Liver (tissue), 9 donors: Measurements from ENCODE around the gene WWP2. TPM values are rescaled to one million over a fixed set of nuclear protein-coding genes. Genes with fewer than 3 reads are reported as not detected.

Source experiments
- DNase-seq: peaks from one replicate; pipeline ENCODE4 v3.0.0-alpha.2; 2017; ENCODE audit warnings: low spot score
- H3K27ac ChIP-seq, 2 donors: one replicate each; pipeline ENCODE4 v1.7.0; 2013; ENCODE audit warnings: inconsistent platforms in 2 of 2, low read length in 2 of 2, control low read depth in 1 of 2, low read depth in 1 of 2, mild to moderate bottlenecking in 1 of 2
- H3K27me3 ChIP-seq, 4 donors: one replicate each; pipeline versions ENCODE4 v1.6.1 to v1.7.0; 2013; ENCODE audit warnings: low read length in 3 of 4, inconsistent platforms in 1 of 4, mild to moderate bottlenecking in 1 of 4, moderate library complexity in 1 of 4; ENCODE audit not compliant: control insufficient read depth in 4 of 4, insufficient read depth in 4 of 4
- H3K36me3 ChIP-seq, 4 donors: one replicate each; pipeline versions ENCODE4 v1.6.1 to v1.7.0; 2013; ENCODE audit warnings: low read length in 3 of 4, mild to moderate bottlenecking in 3 of 4, low read depth in 1 of 4, moderate library complexity in 1 of 4; ENCODE audit not compliant: control insufficient read depth in 4 of 4, insufficient read depth in 3 of 4
- H3K4me1 ChIP-seq, 4 donors: one replicate each; pipeline versions ENCODE4 v1.6.1 to v1.7.0; 2013; ENCODE audit warnings: low read length in 3 of 4, mild to moderate bottlenecking in 3 of 4, moderate library complexity in 1 of 4; ENCODE audit not compliant: control insufficient read depth in 4 of 4, insufficient read depth in 4 of 4
- H3K4me3 ChIP-seq, 3 donors: one replicate each; pipeline versions ENCODE4 v1.6.1 to v1.7.0; 2013; ENCODE audit warnings: low read length in 3 of 3, control low read depth in 1 of 3, low read depth in 1 of 3, mild to moderate bottlenecking in 1 of 3
- H3K9ac ChIP-seq, 2 donors: one replicate each; pipeline ENCODE4 v1.7.0; 2013; ENCODE audit warnings: low read length in 2 of 2, mild to moderate bottlenecking in 2 of 2, moderate library complexity in 2 of 2, control low read depth in 1 of 2, low read depth in 1 of 2
- H3K9me3 ChIP-seq, 4 donors: one replicate each; pipeline versions ENCODE4 v1.6.1 to v1.7.0; 2013; ENCODE audit warnings: low read length in 3 of 4; ENCODE audit not compliant: control insufficient read depth in 4 of 4
- ATF3 ChIP-seq: IDR thresholded peaks from 2 replicates; pipeline ENCODE4 v1.6.1; 2016; ENCODE audit warnings: antibody characterized with exemption
- EGR1 ChIP-seq, 2 donors: IDR thresholded peaks; 2 replicates each; pipeline ENCODE4 v1.6.1; 2016 to 2018; ENCODE audit warnings: antibody characterized with exemption in 2 of 2, low read depth in 2 of 2
- GABPA ChIP-seq, 2 donors: IDR thresholded peaks in 1 of 2; conservative IDR thresholded peaks in 1 of 2; 2 replicates each; pipeline ENCODE4 v1.6.1; 2016; ENCODE audit warnings: antibody characterized with exemption in 2 of 2, mild to moderate bottlenecking in 1 of 2, moderate library complexity in 1 of 2
- HNF4A ChIP-seq, 2 donors: conservative IDR thresholded peaks; 2 replicates each; pipeline ENCODE4 v1.6.1; 2016; ENCODE audit warnings: antibody characterized with exemption in 2 of 2, mild to moderate bottlenecking in 2 of 2
- HNF4G ChIP-seq: IDR thresholded peaks from 2 replicates; pipeline ENCODE4 v1.6.1; 2016; ENCODE audit warnings: antibody characterized with exemption
- JUND ChIP-seq, 2 donors: IDR thresholded peaks; 2 replicates each; pipeline ENCODE4 v1.6.1; 2016; ENCODE audit warnings: antibody characterized with exemption in 2 of 2
- MAX ChIP-seq: IDR thresholded peaks from 2 replicates; pipeline ENCODE4 v1.6.1; 2016; ENCODE audit warnings: antibody characterized with exemption
- RAD21 ChIP-seq, 2 donors: IDR thresholded peaks; 2 replicates each; pipeline ENCODE4 v1.6.1; 2016; ENCODE audit warnings: antibody characterized with exemption in 2 of 2, mild to moderate bottlenecking in 2 of 2
- REST ChIP-seq: IDR thresholded peaks from 2 replicates; pipeline ENCODE4 v1.6.1; 2016; ENCODE audit warnings: antibody characterized with exemption, mild to moderate bottlenecking
- RXRA ChIP-seq, 2 donors: IDR thresholded peaks; 2 replicates each; pipeline ENCODE4 v1.6.1; 2017 to 2018; ENCODE audit warnings: antibody characterized with exemption in 2 of 2, mild to moderate bottlenecking in 1 of 2
- SP1 ChIP-seq: IDR thresholded peaks from 2 replicates; pipeline ENCODE4 v1.6.1; 2018; ENCODE audit warnings: antibody characterized with exemption, mild to moderate bottlenecking
- TAF1 ChIP-seq: conservative IDR thresholded peaks from 2 replicates; pipeline ENCODE4 v1.6.1; 2016; ENCODE audit warnings: antibody characterized with exemption, mild to moderate bottlenecking
- YY1 ChIP-seq: IDR thresholded peaks from 2 replicates; pipeline ENCODE4 v1.6.1; 2016; ENCODE audit warnings: antibody characterized with exemption, mild to moderate bottlenecking
- WGBS: extraction: QIAGEN DNeasy Blood & Tissue Kit; methylation state at CpG from one replicate; pipeline ENCODE4 v1.1.7; 2013; 5-methylcytosine and 5-hydroxymethylcytosine counted together
- polyA plus RNA-seq, 2 donors: library from polyadenylated mRNA; stranded (reverse) in 1 of 2; unstranded in 1 of 2; fragments of 200-250 nt in 1 of 2; fragments of >200 nt in 1 of 2; fragmentation: Nextera tagmentation in 1 of 2; extraction: Ambion mirVana in 1 of 2; gene quantifications; one replicate each; pipeline versions ENCODE4 v1.2.1 to v1.2.3, GENCODE V29; 2013 to 2015
- total RNA-seq, 2 donors: library from RNA; depleted of rRNA; stranded (reverse); fragments of >200 nt; gene quantifications; one replicate each; pipeline ENCODE4 v1.2.3, GENCODE V29; 2014
- donor health status: healthy.
- donor health status: healthy.
- donor health status: healthy.
- donor health status: healthy.
- donor health status: healthy.

WWP2 gene
- total and polyA plus RNA-seq, 4 donors: 8.6 to 22.7 (median 13.6) TPM

- Histone ChIP-seq H3K4me3 (no peak overlapping the region), H3K4me1 (peaks cover 0 to 3% (median 0%) of the 10 kb centered on the region in 4 donors), H3K9me3 (no peaks in the 10 kb centered on the region), H3K36me3 (peaks cover 0 to 3% (median 2%) of the 10 kb centered on the region in 4 donors), H3K9ac (no peak overlapping the region), H3K27me3 (no peaks in the 10 kb centered on the region), H3K27ac (no peak overlapping the region)
- TF ChIP-seq RAD21 (IDR thresholded peaks at IDR 0.05) (no peak), YY1 (no peak), JUND (IDR thresholded peaks at IDR 0.05) (peak in 1 of 2 donors; percentile 58)
- 85% methylated on average over 13 of the region's 13 CpGs for WGBS
- DNase-seq: no peak
Measured at GRCh38 chr16:69831212-69832123, 69.3 kb downstream of the WWP2 start.

- H3K27me3 ChIP-seq: no peaks in the 10 kb centered on the region
- no peaks in the 10 kb centered on the region for H3K9me3 ChIP-seq
- no peak overlapping the region for H3K4me3 ChIP-seq
- H3K4me1 ChIP-seq: peaks cover 0 to 3% (median 1%) of the 10 kb centered on the region in 4 donors
- DNase-seq: no peak
- no peak for TF ChIP-seq ATF3
- TF ChIP-seq HNF4A (conservative IDR thresholded peaks at IDR 0.05): peak; percentile 5 to 31
- WGBS: 57% methylated on average over 7 of the region's 7 CpGs
- no peak overlapping the region for H3K9ac ChIP-seq
- H3K36me3 ChIP-seq: peaks cover 0 to 3% (median 1%) of the 10 kb centered on the region in 4 donors
- no peak overlapping the region for H3K27ac ChIP-seq
Measured at GRCh38 chr16:69833357-69834282, 71.5 kb downstream of the WWP2 start.

- WGBS: 92% methylated on average over 7 of the region's 7 CpGs
- H3K9me3 ChIP-seq: no peaks in the 10 kb centered on the region
- peaks cover 0 to 6% (median 3%) of the 10 kb centered on the region in 4 donors for H3K4me1 ChIP-seq
- peaks cover 0 to 3% (median 0%) of the 10 kb centered on the region in 4 donors for H3K36me3 ChIP-seq
- H3K27ac ChIP-seq: no peak overlapping the region
- no peak overlapping the region for H3K4me3 ChIP-seq
- DNase-seq: no peak
- TF ChIP-seq TAF1 (no peak), GABPA (IDR thresholded peaks at IDR 0.05 in 1 of 2, conservative IDR thresholded peaks at IDR 0.05 in 1 of 2) (no peak), MAX (no peak), RAD21 (IDR thresholded peaks at IDR 0.05) (no peak), HNF4A (conservative IDR thresholded peaks at IDR 0.05) (no peak), SP1 (no peak), ATF3 (no peak), EGR1 (IDR thresholded peaks at IDR 0.05; ENCODE audit: low read depth in 2 of 2) (no peak), REST (no peak), HNF4G (no peak), JUND (IDR thresholded peaks at IDR 0.05) (no peak), RXRA (IDR thresholded peaks at IDR 0.05) (no peak)
- no peak overlapping the region for H3K9ac ChIP-seq
- no peaks in the 10 kb centered on the region for H3K27me3 ChIP-seq
Measured at GRCh38 chr16:69834807-69835466, 72.8 kb downstream of the WWP2 start.
